GM12878 (cell line): ENCODE results near the gene COTL1.

Experiments used
- CTCF ChIP-seq, 3 experiments: IDR thresholded peaks in 2 of 3; conservative IDR thresholded peaks in 1 of 3; 2 replicates each; pipeline ENCODE4 v1.5.1; 2011; ENCODE audit warnings: low read depth in 3 of 3, low read length in 3 of 3, mild to moderate bottlenecking in 3 of 3, control low read depth in 2 of 3, moderate library complexity in 2 of 3, inconsistent platforms in 1 of 3, mixed read lengths in 1 of 3; ENCODE audit not compliant: control insufficient read depth in 2 of 3, insufficient read depth in 1 of 3; ENCODE audit errors: extremely low read depth in 1 of 3
- HDAC2 ChIP-seq: fragments of 200-600 bp; sonication (generic); IDR thresholded peaks from 2 replicates; pipeline ENCODE4 v1.6.1; 2017

DNA sequence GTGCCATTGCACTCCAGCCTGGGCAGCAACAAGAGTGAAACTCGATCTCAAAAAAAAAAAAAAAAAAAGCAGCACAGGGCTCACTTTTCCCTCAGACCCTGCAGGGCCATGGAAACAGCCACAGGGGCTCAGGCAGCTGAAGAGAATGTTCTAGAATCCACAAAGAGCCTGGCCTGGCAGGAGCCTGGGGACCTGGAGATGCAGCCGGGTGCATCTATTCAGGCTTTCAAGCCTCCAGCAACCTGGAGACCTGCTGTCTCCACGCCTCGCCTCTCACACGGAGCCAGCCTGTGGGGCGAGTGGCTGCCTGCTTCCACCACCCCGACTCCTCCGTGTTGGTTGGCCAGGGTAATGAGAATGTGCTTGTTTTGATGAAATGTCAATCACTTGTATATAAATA lies 69.4 kb downstream of the COTL1 start:
- TF ChIP-seq HDAC2 (no peak), CTCF (IDR thresholded peaks at IDR 0.05 in 2 of 3, conservative IDR thresholded peaks at IDR 0.05 in 1 of 3; ENCODE audit: control insufficient read depth in 2 of 3, extremely low read depth in 1 of 3, insufficient read depth in 1 of 3, low read depth in 3 of 3, low read length in 3 of 3) (no peak)
